Rectal smooth muscle tissue (tissue), 1 donor: ENCODE results near the gene LHX2.

ENCODE experiments used
- H3K27ac ChIP-seq: one replicate; pipeline ENCODE4 v1.7.0; 2013; ENCODE audit warnings: low read depth, low read length, inconsistent platforms
- H3K27me3 ChIP-seq: one replicate; pipeline ENCODE4 v1.7.0; 2013; ENCODE audit warnings: low read length; ENCODE audit not compliant: control insufficient read depth, insufficient read depth
- H3K36me3 ChIP-seq: one replicate; pipeline ENCODE4 v1.7.0; 2013; ENCODE audit warnings: low read length; ENCODE audit not compliant: control insufficient read depth, insufficient read depth
- H3K4me1 ChIP-seq: one replicate; pipeline ENCODE4 v1.7.0; 2013; ENCODE audit warnings: low read length; ENCODE audit not compliant: control insufficient read depth, insufficient read depth
- H3K4me3 ChIP-seq: one replicate; pipeline ENCODE4 v1.7.0; 2013; ENCODE audit warnings: low read length
- H3K9ac ChIP-seq: one replicate; pipeline ENCODE4 v1.7.0; 2013; ENCODE audit warnings: low read length

Gene LHX2

GRCh38 chr9:124077915-124078572 lies 66.5 kb downstream of the LHX2 start:
- Histone ChIP-seq H3K27ac (no peak overlapping the region), H3K4me3 (no peak overlapping the region), H3K4me1 (no peaks in the 10 kb centered on the region), H3K27me3 (no peaks in the 10 kb centered on the region), H3K9ac (no peak overlapping the region), H3K36me3 (no peaks in the 10 kb centered on the region)

- Histone ChIP-seq H3K27me3 (peaks cover 2% of the 10 kb centered on the region), H3K27ac (no peak overlapping the region), H3K9ac (no peak overlapping the region), H3K4me3 (no peak overlapping the region), H3K36me3 (no peaks in the 10 kb centered on the region), H3K4me1 (no peaks in the 10 kb centered on the region)
These were observed 67.1 kb downstream of the LHX2 start for GRCh38 chr9:124078641-124079040.

- H3K36me3 ChIP-seq, result no peaks in the 10 kb centered on the region
- H3K4me3 ChIP-seq, result no peak overlapping the region
- no peak overlapping the region for H3K27ac ChIP-seq
- H3K27me3 ChIP-seq, result peaks cover 2% of the 10 kb centered on the region
- H3K9ac ChIP-seq, result no peak overlapping the region
- no peaks in the 10 kb centered on the region for H3K4me1 ChIP-seq
These were observed 67.8 kb downstream of the LHX2 start for GRCh38 chr9:124079176-124079925.

GRCh38 chr9:124082622-124083021 lies 71.1 kb downstream of the LHX2 start:
- Histone ChIP-seq H3K27ac (no peak overlapping the region), H3K27me3 (peaks cover 2% of the 10 kb centered on the region)

More at GRCh38 chr9:124082622-124083021, 71.1 kb downstream of the LHX2 start:
- no peaks in the 10 kb centered on the region for H3K4me1 ChIP-seq
- no peak overlapping the region for H3K9ac ChIP-seq
- H3K36me3 ChIP-seq, result no peaks in the 10 kb centered on the region
- H3K4me3 ChIP-seq, result no peak overlapping the region
